ENCODE measurements around the gene ARRDC4.

DNA sequence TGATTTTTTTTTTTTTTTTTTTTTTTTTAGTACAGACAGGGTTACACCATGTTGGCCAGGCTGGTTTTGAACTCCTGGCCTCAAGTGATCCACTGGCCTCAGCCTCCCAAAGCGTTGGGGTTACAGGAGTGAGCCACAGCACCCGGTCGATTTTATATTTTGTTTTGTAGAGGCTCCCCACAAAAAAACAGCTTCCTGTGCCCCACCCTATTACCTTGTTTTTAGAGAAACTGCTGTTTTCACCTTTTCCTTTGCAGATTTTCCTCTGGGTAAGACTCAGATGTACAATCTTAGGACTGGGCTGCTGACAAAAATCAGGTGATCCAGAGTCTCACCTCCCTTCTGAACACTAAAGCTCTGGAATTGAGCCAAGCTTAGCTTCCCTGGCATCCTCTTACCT is 20.6 kb downstream of the ARRDC4 start:
- no peak for TF ChIP-seq EZH2 (IDR thresholded peaks at IDR 0.05; ENCODE audit: borderline replicate concordance, low read length)
- TF ChIP-seq, protein P1, sequence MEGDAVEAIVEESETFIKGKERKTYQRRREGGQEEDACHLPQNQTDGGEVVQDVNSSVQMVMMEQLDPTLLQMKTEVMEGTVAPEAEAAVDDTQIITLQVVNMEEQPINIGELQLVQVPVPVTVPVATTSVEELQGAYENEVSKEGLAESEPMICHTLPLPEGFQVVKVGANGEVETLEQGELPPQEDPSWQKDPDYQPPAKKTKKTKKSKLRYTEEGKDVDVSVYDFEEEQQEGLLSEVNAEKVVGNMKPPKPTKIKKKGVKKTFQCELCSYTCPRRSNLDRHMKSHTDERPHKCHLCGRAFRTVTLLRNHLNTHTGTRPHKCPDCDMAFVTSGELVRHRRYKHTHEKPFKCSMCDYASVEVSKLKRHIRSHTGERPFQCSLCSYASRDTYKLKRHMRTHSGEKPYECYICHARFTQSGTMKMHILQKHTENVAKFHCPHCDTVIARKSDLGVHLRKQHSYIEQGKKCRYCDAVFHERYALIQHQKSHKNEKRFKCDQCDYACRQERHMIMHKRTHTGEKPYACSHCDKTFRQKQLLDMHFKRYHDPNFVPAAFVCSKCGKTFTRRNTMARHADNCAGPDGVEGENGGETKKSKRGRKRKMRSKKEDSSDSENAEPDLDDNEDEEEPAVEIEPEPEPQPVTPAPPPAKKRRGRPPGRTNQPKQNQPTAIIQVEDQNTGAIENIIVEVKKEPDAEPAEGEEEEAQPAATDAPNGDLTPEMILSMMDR (conservative IDR thresholded peaks at IDR 0.05 in 1 of 2, IDR thresholded peaks at IDR 0.05 in 1 of 2; ENCODE audit: extremely low read depth in 1 of 2, insufficient read depth in 1 of 2, low read depth in 1 of 2, low read length in 2 of 2): no peak
